SK-N-SH (cell line): Measurements from ENCODE around the gene SAPCD2. TPM values are rescaled to one million over a fixed set of nuclear protein-coding genes. Genes with fewer than 3 reads are reported as not detected.

Source experiments
- CTCF ChIA-PET: fragments of 300-600, 350-600 bp; formaldehyde crosslinking; extraction: SDS; loops from one replicate; lab custom pipeline; 2021; lab: Yijun Ruan, JAX
- POLR2A ChIA-PET: fragments of 350-600 bp; sonication (Branson Sonifier 250); formaldehyde crosslinking; extraction: SDS; loops from one replicate; lab custom pipeline; 2020; ENCODE audit warnings: antibody characterized with exemption, inconsistent platforms; lab: Yijun Ruan, JAX
- DNase-seq: peaks from one replicate; pipeline ENCODE4 v3.0.0; 2012
- H2AFZ ChIP-seq: fragments of 200-600 bp; sonication (generic); 2 replicates; pipeline ENCODE4 v1.8.1; 2016; ENCODE audit warnings: antibody characterized with exemption, mild to moderate bottlenecking, low read depth
- H3F3A ChIP-seq: fragments of 200-600 bp; sonication (generic); replicated peaks from 2 replicates; pipeline ENCODE3; 2016; ENCODE audit warnings: antibody characterized with exemption, mild to moderate bottlenecking; ENCODE audit not compliant: insufficient read depth
- H3K27ac ChIP-seq, 2 experiments: fragments of 200-500 bp in 1 of 2; fragments of 200-600 bp in 1 of 2; sonication (Bioruptor generic) in 1 of 2; sonication (generic), shearing (Covaris generic) in 1 of 2; 2 replicates each; pipeline versions ENCODE4 v1.5.1 to v1.6.1; 2014 to 2016; ENCODE audit warnings: low read depth in 2 of 2, inconsistent platforms in 1 of 2, low read length in 1 of 2, mild to moderate bottlenecking in 1 of 2, mixed read lengths in 1 of 2
- H3K27me3 ChIP-seq: fragments of 200-600 bp; sonication (generic), shearing (Covaris generic); 2 replicates; pipeline ENCODE4 v1.6.1; 2016; ENCODE audit warnings: mixed run types; ENCODE audit not compliant: insufficient read depth
- H3K36me3 ChIP-seq, 2 experiments: fragments of 200-500 bp in 1 of 2; fragments of 200-600 bp in 1 of 2; sonication (Bioruptor generic) in 1 of 2; sonication (generic) in 1 of 2; replicated peaks in 1 of 2; 2 replicates each; pipeline versions ENCODE3 to v1.5.1; 2014 to 2016; ENCODE audit warnings: low read length in 1 of 2, mild to moderate bottlenecking in 1 of 2; ENCODE audit not compliant: insufficient read depth in 2 of 2, control insufficient read depth in 1 of 2
- H3K4me1 ChIP-seq, 2 experiments: fragments of 200-500 bp in 1 of 2; fragments of 200-600 bp in 1 of 2; sonication (Bioruptor generic) in 1 of 2; sonication (generic), shearing (Covaris generic) in 1 of 2; 2 replicates each; pipeline versions ENCODE4 v1.5.1 to v1.6.1; 2014 to 2016; ENCODE audit warnings: low read depth in 1 of 2, low read length in 1 of 2, mixed run types in 1 of 2; ENCODE audit not compliant: insufficient read depth in 2 of 2, control insufficient read depth in 1 of 2
- H3K4me2 ChIP-seq: fragments of 200-600 bp; sonication (generic), shearing (Covaris generic); 2 replicates; pipeline ENCODE4 v1.6.1; 2017; ENCODE audit warnings: mixed run types
- H3K4me3 ChIP-seq, 2 experiments: fragments of 200-500 bp in 1 of 2; fragments of 200-600 bp in 1 of 2; sonication (Bioruptor generic) in 1 of 2; sonication (generic), shearing (Covaris generic) in 1 of 2; 2 replicates each; pipeline versions ENCODE4 v1.5.1 to v1.8.1; 2014 to 2016; ENCODE audit warnings: low read depth in 2 of 2, inconsistent platforms in 1 of 2, low read length in 1 of 2, mild to moderate bottlenecking in 1 of 2, mixed read lengths in 1 of 2, moderate library complexity in 1 of 2
- H3K79me2 ChIP-seq: fragments of 200-600 bp; sonication (generic); 2 replicates; pipeline ENCODE4 v1.8.1; 2017; ENCODE audit warnings: mild to moderate bottlenecking; ENCODE audit not compliant: insufficient read depth
- H3K9ac ChIP-seq: fragments of 200-600 bp; sonication (generic); 2 replicates; pipeline ENCODE4 v1.6.1; 2017; ENCODE audit warnings: mixed run types
- H3K9me2 ChIP-seq: fragments of 200-600 bp; sonication (generic); 2 replicates; pipeline ENCODE4 v1.6.1; 2017; ENCODE audit warnings: mixed run types
- H3K9me3 ChIP-seq: fragments of 200-600 bp; sonication (generic); 2 replicates; pipeline ENCODE4 v1.6.1; 2017; ENCODE audit warnings: mixed run types, mild to moderate bottlenecking, moderate library complexity
- H4K20me1 ChIP-seq: fragments of 200-600 bp; sonication (generic); 2 replicates; pipeline ENCODE4 v1.6.1; 2017; ENCODE audit warnings: mild to moderate bottlenecking, mixed run types; ENCODE audit not compliant: insufficient read depth
- CTCF ChIP-seq: fragments of 200-600 bp; sonication (generic); IDR thresholded peaks from 2 replicates; pipeline ENCODE4 v1.6.1; 2017; ENCODE audit warnings: antibody characterized with exemption, mild to moderate bottlenecking, moderate library complexity
- EZH2phosphoT487 ChIP-seq: fragments of 200-600 bp; sonication (generic); IDR thresholded peaks from 2 replicates; pipeline ENCODE4 v1.6.1; 2017; ENCODE audit warnings: low read depth, mixed run types, mild to moderate bottlenecking, antibody characterized with exemption, moderate library complexity, borderline replicate concordance
- IRF3 ChIP-seq: fragments of 150-350 bp; IDR thresholded peaks from 2 replicates; pipeline ENCODE4 v1.6.1; 2016; ENCODE audit warnings: mild to moderate bottlenecking, low read depth, low read length
- RAD21 ChIP-seq: IDR thresholded peaks from 2 replicates; pipeline ENCODE4 v1.6.1; 2012; ENCODE audit warnings: mild to moderate bottlenecking, low read length
- RCOR1 ChIP-seq: fragments of 150-350 bp; IDR thresholded peaks from 2 replicates; pipeline ENCODE4 v1.6.1; 2017; ENCODE audit warnings: antibody characterized with exemption, low read length
- REST ChIP-seq: IDR thresholded peaks from 2 replicates; pipeline ENCODE4 v1.6.1; 2012; ENCODE audit warnings: mild to moderate bottlenecking, low read depth, low read length, moderate library complexity
- SIN3A ChIP-seq: IDR thresholded peaks from 2 replicates; pipeline ENCODE4 v1.6.1; 2012; ENCODE audit warnings: low read depth, mild to moderate bottlenecking, low read length, moderate library complexity, borderline replicate concordance
- SMC3 ChIP-seq: IDR thresholded peaks from 2 replicates; pipeline ENCODE4 v1.6.1; 2012; ENCODE audit warnings: low read depth, low read length, improper control_type of control experiment
- USF2 ChIP-seq: fragments of 150-350 bp; IDR thresholded peaks from 2 replicates; pipeline ENCODE4 v1.6.1; 2017; ENCODE audit warnings: antibody characterized with exemption, low read length, low read depth, borderline replicate concordance
- WGBS: methylation state at CpG from one replicate; pipeline ENCODE4 v1.1.6; 2017; ENCODE audit warnings: low lambda C conversion rate; 5-methylcytosine and 5-hydroxymethylcytosine counted together
- polyA plus RNA-seq, 3 experiments: library from polyadenylated mRNA; depleted of rRNA; stranded (reverse); fragments of >200 nt; gene quantifications; 2 replicates each; pipeline ENCODE4 v1.2.3, GENCODE V29; 2012

SAPCD2 gene
- polyA plus RNA-seq, 1 of the 3 experiments (the other 2 are of a cell fraction), result 6.0 TPM

- no peak for TF ChIP-seq REST
- peak; percentile 59 for TF ChIP-seq CTCF
- TF ChIP-seq SMC3, result peak; percentile 49; the same call in 1 of the 2 replicates
- peak; percentile 65 for TF ChIP-seq RAD21
- peak; percentile 86 for DNase-seq
- Histone ChIP-seq H3K4me3 (no peak overlapping the region), H3K36me3 (no peaks in the 10 kb centered on the region), H3K9ac (no peak overlapping the region), H3K27me3 (0 out of 2 replicates have a peak, but pooled peaks cover 5% of the 10 kb centered on the region), H3K4me1 (peaks cover 3 to 20% of the 10 kb centered on the region in 2 experiments; a peak in 2 of 4 replicates), H2AFZ (no peak overlapping the region), H3K4me2 (no peak overlapping the region), H3F3A (peaks cover 3% of the 10 kb centered on the region), H3K9me3 (no peaks in the 10 kb centered on the region), H4K20me1 (peaks cover 8% of the 10 kb centered on the region; the same call in 1 of the 2 replicates), H3K9me2 (no peaks in the 10 kb centered on the region), H3K27ac (no peak overlapping the region), H3K79me2 (no peaks in the 10 kb centered on the region)
- WGBS, result 42% methylated on average over 30 of the region's 38 CpGs
- ChIA-PET CTCF (interaction anchor here (0.6 to 19.8 kb wide), 27 partner anchors 9 to 263 kb away, joined by 3 to 803 read pairs (median 4); partner anchors contain the start of genes ABCA2, FUT7, LCN12 and MAN1B1), POLR2A (no interaction called here)
Observed at GRCh38 chr9:137049544-137050449, 20.6 kb downstream of the SAPCD2 start.

GRCh38 chr9:137048655-137049543, 21.5 kb downstream of the SAPCD2 start:
- POLR2A ChIA-PET, result no interaction called here
- no peaks in the 10 kb centered on the region for H3K9me2 ChIP-seq
- H3K79me2 ChIP-seq, result no peaks in the 10 kb centered on the region
- DNase-seq, result peak; percentile 68
- no peak overlapping the region for H3K4me3 ChIP-seq
- CTCF ChIA-PET, result interaction anchor here (0.6 to 19.8 kb wide), 29 partner anchors 8 to 262 kb away, joined by 3 to 803 read pairs (median 4); partner anchors contain the start of genes ABCA2, FUT7, LCN12 and MAN1B1
- H2AFZ ChIP-seq, result no peak overlapping the region
- no peaks in the 10 kb centered on the region for H3K36me3 ChIP-seq
- H3K9ac ChIP-seq, result no peak overlapping the region
- peaks cover 17% of the 10 kb centered on the region for H4K20me1 ChIP-seq
- no peak overlapping the region for H3K4me2 ChIP-seq
- no peak overlapping the region for H3K27ac ChIP-seq
- H3K9me3 ChIP-seq, result no peaks in the 10 kb centered on the region
- H3K27me3 ChIP-seq, result 0 out of 2 replicates have a peak, but pooled peaks cover 5% of the 10 kb centered on the region
- peaks cover 8 to 21% of the 10 kb centered on the region in 2 experiments; a peak in 2 of 4 replicates for H3K4me1 ChIP-seq
- 53% methylated on average over 14 of the region's 72 CpGs for WGBS
- peaks cover 3% of the 10 kb centered on the region for H3F3A ChIP-seq
- no peak for TF ChIP-seq IRF3
- no peak for TF ChIP-seq SIN3A
- TF ChIP-seq RCOR1, result no peak
- TF ChIP-seq USF2, result no peak
- TF ChIP-seq CTCF, result no peak
- no peak for TF ChIP-seq EZH2phosphoT487
